Stimulated activated CD4-positive, alpha-beta T cell treated with anti-CD3 and anti-CD28 coated beads, Interleukin-12 subunit alpha, Interleukin-12 subunit beta, amount 100 ng/mL, for 48 hours (primary cell): ENCODE data around the gene TAF1D.
A peak's percentile ranks its signal among the peaks of the same experiment; 100 is the strongest.
"Not testable (repeated sequence)": the region's sequence is repeated elsewhere in the genome, so short reads cannot be mapped to it uniquely, and the experiment has no call there.

ENCODE experiments used
- DNase-seq, 3 donors: peaks; one replicate each; pipeline ENCODE4 v3.0.0-alpha.2; 2020; ENCODE audit warnings: low read depth in 2 of 3, low spot score in 1 of 3

The TAF1D gene

GRCh38 chr11:93751001-93751400 is 9.7 kb upstream of the TAF1D start:
- DNase-seq = no peak

DNA sequence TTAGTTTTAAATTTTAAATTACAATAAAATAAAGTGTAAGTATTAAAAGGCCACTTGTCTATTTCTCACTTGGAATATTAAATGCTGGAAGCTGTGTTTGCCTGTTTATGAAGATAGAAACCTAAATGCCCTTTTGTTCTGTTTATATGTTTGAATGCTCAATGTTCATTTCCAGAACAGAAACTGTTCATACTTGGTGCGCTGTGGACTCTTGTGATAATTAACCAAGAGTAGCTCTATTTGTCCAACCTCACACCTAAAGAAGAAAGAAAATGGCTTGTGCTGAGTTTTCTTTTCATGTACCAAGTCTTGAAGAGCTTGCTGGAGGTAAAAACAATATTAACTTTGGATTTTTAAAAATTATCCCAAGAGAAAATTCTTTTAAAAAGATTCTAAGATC is 5.8 kb upstream of the TAF1D start:
- DNase-seq = no peak

DNA sequence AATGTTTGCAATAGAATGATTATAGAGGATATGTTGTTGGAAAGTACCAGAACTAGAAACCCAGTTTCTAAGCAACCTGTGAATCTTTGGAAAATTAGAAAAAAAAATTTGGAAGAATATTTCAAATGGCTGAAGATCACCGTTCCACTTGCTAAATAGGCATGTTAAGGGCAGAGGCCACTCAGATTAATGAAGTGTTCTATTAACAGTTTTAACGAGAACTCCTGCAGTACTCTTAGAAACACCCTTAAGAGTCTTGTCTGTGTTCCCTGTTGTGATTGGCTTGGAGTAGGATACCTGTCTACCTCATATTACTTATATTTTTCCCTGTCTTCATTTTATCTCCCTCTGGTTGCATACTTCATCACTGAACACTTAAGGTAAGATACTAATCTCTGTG is 4.8 kb upstream of the TAF1D start:
- DNase-seq = no peak

DNA sequence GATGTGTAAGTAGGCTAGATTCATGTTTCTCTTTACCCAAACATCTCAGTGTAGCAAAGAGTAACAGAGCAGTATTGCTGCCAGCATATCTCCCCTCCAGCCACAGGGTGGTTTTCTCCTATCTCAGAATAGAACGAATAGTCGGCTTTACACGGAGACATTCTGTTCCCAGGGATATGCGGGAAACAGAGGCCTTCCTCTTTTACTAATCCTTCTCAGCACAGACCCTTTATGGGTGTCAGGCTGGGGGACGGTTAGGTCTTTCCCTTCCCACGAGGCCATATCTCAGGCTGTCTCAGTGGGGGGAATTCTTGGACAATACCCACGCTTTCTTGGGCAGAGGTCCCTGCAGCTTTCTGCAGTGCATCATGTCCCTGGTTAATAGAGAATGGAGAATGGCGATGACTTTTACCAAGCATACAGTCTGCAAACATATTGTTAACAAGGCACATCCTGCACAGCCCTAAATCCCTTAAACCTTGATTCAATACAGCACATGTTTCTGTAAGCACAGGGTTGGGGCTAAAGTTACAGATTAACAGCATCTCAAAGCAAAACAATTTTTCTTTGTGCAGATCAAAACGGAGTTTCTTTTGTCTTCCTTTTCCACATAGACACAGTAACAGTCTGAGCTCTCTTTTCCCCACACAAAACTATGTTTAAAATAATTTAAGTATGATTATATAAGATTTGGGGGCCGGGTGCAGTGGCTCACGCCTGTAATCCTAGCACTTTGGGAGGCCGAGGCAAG is 3.9 kb upstream of the TAF1D start:
- DNase-seq = not testable (repeated sequence)

DNA sequence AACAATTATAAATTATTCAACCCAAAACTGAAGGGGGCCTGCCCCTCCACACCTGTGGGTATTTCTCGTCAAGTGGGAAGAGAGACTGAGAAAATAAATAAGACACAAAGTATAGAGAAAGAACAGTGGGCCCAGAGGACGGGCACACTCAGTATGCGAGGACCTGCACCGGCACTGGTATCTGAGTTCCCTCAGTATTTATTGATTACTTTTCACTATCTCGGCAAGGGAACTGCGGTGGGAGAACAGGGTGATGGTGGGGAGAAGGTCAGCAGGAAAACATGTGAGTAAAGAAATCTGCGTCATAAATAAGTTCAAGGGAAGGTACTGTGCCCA is 3.3 kb upstream of the TAF1D start:
- no peak for DNase-seq

- DNase-seq = no peak
These were observed 2.0 kb upstream of the TAF1D start for GRCh38 chr11:93743291-93743690.

GRCh38 chr11:93741882-93742226 is 559 bp upstream of the TAF1D start:
- DNase-seq = no peak

DNA sequence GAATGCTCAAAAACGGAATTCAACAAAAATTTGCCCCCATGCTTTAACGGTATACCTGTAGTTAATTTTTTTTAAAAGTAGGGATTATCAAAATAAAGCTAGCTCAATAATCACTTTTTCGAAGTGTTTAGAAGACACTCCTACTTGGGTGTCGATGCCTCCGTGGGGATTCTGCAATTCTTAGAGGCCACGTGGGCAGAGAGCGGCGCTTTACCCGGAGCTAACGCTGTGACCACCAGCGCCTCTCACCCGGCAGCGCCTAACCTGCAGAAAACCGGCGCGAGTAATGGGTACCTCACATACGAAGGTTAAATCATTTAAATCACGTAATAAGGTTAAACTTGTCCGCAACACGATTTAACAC is 583 bp downstream of the TAF1D start:
- peak; percentile 42 to 53 (median 46) for DNase-seq

- peak; percentile 39 to 51 (median 41) for DNase-seq
These were observed 1.1 kb downstream of the TAF1D start for GRCh38 chr11:93740031-93740729.

DNA sequence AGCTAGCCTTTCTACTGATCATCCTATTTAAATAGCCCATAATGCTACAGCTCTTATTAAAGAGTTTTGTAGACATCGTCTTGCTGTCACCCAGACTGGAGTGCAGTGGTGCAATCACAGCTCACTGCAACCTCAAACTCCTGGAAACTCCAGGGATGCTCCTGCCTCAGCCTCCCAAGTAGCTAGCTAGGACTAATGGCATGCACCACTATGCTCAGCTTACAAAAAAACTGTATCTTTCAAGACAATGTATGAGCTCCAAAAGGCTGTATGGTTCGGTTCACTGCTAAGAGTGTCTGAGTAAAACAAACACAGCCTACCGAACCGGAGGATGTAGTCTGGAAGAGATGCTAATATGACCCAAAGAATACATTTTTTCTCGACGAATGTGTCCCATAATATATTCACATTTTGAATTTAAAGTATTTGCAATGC is 2.6 kb downstream of the TAF1D start:
- no peak for DNase-seq

DNA sequence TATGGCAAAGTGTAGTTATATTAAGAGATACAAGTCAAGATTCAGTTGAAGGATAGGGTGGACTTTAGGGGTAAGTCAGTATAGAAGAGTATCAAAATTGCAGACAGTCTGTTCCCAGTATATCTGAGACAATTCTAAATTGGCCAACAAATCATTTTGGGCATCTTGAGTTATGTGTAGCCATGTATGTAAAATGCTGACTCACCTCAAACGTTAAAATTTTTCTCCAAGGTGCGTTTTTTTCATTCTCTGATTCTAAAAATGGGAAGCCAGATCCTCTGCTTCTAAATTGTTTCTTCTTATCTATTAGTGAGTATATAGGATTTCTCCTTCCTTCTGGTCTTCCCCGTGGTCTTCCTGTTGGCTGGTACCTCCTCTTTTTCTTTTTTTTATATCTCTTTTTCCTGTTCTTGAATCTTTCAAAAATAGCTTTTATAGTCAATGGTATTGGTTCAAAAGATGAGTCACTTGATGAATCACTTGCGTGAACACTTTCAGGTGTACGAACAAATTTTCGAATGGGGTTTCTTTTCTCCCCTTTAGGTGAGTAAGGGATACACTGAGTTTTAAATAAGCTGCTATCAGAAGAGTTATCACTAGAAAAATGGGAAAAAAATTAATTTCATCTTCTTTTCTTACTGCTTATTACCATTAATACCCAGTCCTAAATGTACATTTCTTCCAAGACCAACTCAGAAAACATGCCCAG is 3.2 kb downstream of the TAF1D start:
- no peak for DNase-seq

DNA sequence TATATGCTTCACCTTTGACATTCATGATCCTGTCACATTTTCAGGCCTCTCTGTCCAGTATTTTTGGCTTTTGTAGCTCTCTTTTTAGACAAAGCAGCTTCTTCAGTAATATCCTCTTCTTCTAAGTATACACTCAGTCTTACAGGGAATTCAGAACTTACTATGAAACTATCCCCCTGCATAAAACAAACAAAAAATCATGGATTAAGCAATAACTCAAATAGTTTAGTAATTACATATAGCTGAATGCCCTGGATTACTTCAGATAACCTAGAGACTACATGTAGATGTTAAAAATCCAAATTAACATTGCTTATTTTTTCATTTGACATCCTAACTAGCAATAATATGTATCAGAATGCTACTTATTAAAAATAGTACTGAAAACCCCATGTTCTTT is 5.2 kb downstream of the TAF1D start:
- DNase-seq = no peak

DNA sequence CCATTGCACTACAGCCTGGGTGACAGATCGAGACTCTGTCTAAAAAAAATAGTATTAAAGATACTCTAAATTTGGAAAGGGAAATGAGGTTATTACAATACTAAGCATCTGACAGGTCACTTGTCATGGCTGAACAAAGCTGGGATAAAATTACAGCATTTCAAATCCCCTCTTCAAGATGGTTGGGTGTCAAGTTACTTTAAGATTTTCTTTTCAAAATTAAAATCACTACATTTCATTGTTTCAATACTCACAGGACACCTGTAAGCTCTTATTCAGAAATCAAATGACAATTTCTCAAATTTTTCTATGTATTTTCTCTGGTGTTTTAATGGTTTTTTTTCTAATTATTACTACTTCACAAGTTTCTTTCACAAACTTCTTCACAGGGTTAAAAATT is 5.7 kb downstream of the TAF1D start:
- no peak for DNase-seq

DNA sequence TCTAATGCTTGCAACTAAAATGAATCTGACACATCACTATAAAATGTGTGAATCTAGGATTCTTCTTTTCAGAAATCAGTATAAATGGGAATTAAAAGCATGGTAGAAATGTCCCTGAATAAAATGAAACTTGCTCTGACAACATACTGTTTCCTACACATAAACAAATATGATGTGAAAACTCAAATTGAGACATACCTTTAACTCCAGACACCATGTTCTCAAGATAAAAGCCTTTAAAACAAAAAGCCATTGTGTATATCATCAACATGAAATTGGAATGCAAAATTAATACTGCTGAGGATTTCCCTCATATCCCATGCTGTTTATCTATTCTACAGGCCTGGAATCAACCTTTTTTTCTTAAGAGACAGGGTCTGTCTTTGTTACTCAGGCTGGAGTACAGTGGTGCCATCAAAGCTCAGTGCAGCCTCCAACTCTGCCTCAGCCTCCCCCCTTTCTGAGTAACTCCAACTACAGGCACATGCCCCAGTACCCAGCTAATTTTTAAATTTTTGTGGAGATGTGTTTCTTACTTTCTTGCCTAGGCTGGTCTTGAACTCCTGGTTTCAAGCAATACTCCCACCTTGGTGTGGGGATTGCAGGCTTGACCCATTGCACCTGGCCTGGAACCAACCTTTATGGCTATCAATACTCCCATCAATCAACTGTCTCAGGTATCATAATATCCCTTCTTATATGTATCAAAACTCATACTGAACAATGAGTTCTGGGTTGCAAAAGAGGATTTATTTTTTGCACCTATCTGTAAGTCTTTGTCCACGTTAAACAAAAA is 6.7 kb downstream of the TAF1D start:
- no peak for DNase-seq

GRCh38 chr11:93733474-93733873 is 7.8 kb downstream of the TAF1D start:
- DNase-seq = no peak

DNA sequence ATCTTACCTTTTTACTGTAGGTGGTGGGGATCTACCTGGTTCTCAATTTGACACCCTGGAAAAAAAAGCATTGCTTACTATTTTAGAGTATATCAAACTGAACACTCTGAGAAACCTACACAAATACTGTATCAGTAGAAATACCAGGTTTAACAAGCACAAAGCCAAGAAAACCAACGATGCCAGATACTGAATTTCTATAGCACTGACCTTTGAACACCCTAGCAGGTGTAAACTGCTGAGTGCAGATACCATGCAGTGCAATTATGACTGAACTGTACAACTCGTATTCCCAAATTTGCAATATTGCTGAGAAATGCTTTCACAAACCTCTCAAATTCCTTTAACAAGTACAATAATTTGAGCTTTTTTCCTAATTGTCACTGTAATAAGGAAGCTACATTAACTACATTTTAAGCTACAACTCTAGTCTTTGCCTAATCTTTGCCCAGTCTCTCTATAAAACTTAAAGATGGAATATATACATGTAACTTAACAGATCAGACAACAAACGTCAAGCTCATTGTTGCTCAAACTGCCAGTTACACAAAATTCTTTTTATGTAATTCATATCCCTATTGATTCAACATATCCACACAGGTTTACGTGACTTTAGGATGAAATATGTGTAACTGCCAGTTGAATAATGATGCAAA is 8.9 kb downstream of the TAF1D start:
- no peak for DNase-seq

- DNase-seq = no peak
These were observed 10.9 kb downstream of the TAF1D start for GRCh38 chr11:93730108-93731107.

- no peak for DNase-seq
These were observed 12.1 kb downstream of the TAF1D start for GRCh38 chr11:93729129-93729616.

- DNase-seq = no peak
These were observed 12.5 kb downstream of the TAF1D start for GRCh38 chr11:93728792-93729128.
